ENCODE results near the gene NSL1. TPM values are rescaled to one million over a fixed set of nuclear protein-coding genes. Genes with fewer than 3 reads are reported as not detected.

NSL1 gene
- polyA plus RNA-seq, 3 donors, result 16.8 to 80.3 (median 62.3) TPM

GRCh38 chr1:212749821-212750535 lies 41.6 kb downstream of the NSL1 start:
- Histone ChIP-seq H3K36me3 (replicated peaks in 1 of 2; ENCODE audit: control insufficient read depth in 1 of 2, insufficient read depth in 2 of 2, low read length in 2 of 2) (peaks cover 0 to 10% of the 10 kb centered on the region in 2 donors), H3K9ac (ENCODE audit: insufficient read depth, low read length, poor library complexity, severe bottlenecking) (no peak overlapping the region), H3K4me3 (replicated peaks in 1 of 3; ENCODE audit: low read depth in 2 of 3, low read length in 3 of 3) (peak overlapping the region in 1 of 3 experiments; percentile 7), H3K4me2 (replicated peaks; ENCODE audit: extremely low read depth, low read length, poor library complexity, severe bottlenecking) (peak overlapping the region; percentile 7), H3K79me2 (ENCODE audit: insufficient read depth, low read length) (peaks cover 50% of the 10 kb centered on the region), H2AFZ (ENCODE audit: insufficient read depth, low read depth, low read length, poor library complexity, severe bottlenecking) (no peak overlapping the region), H3K9me3 (replicated peaks in 1 of 2; ENCODE audit: control insufficient read depth in 1 of 2, insufficient read depth in 1 of 2, low read length in 2 of 2) (no peaks in the 10 kb centered on the region), H3K4me1 (ENCODE audit: control insufficient read depth in 1 of 2, insufficient read depth in 2 of 2, low read length in 2 of 2) (peaks cover 48 to 57% of the 10 kb centered on the region in 2 donors), H3K27me3 (ENCODE audit: control insufficient read depth in 2 of 2, insufficient read depth in 2 of 2, low read length in 2 of 2) (no peaks in the 10 kb centered on the region), H3K27ac (ENCODE audit: low read depth in 1 of 2, low read length in 2 of 2) (peak overlapping the region in 1 of 2 donors; percentile 24), H4K20me1 (ENCODE audit: insufficient read depth, low read length) (no peaks in the 10 kb centered on the region)
- TF ChIP-seq CTCF (IDR thresholded peaks at IDR 0.05), result peak; percentile 93
- peak overlapping the region; percentile 43 to 89 (median 75) for H3K27ac Mint-ChIP-seq
- peaks cover 47% of the 10 kb centered on the region for H3K4me1 Mint-ChIP-seq
- intact Hi-C loops (cut with micrococcal nuclease), result loop anchor here (5.0 kb wide), 3 partner anchors 42 to 107 kb away; partner anchors contain the start of genes NSL1 (in 2 of the 2), TATDN3 (in 2 of the 2) and FLVCR1 (in 1 of the 2)
- H3K36me3 Mint-ChIP-seq, result peaks cover 2 to 4% of the 10 kb centered on the region in 2 donors
- H3K9me3 Mint-ChIP-seq, result peaks cover 0 to 2% (median 0%) of the 10 kb centered on the region in 7 donors
- 33% methylated on average over 4 of the region's 4 CpGs for WGBS (ENCODE audit: insufficient coverage)
- no peak overlapping the region for H3K4me3 Mint-ChIP-seq
- H3K27me3 Mint-ChIP-seq (ENCODE audit: low read depth in 3 of 3), result peaks cover 0 to 2% (median 0%) of the 10 kb centered on the region in 3 donors
- DNase-seq, result peak in 2 of 3 donors; percentile 65 to 82

GRCh38 chr1:212746546-212746945 lies 45.0 kb downstream of the NSL1 start:
- H3K4me2 ChIP-seq (replicated peaks; ENCODE audit: extremely low read depth, low read length, poor library complexity, severe bottlenecking), result no peak overlapping the region
- H3K36me3 Mint-ChIP-seq, result peaks cover 11 to 15% of the 10 kb centered on the region in 2 donors
- DNase-seq, result no peak
- no peak overlapping the region for H3K27ac ChIP-seq (ENCODE audit: low read depth in 1 of 2, low read length in 2 of 2)
- peaks cover 2 to 9% (median 3%) of the 10 kb centered on the region in 7 donors for H3K9me3 Mint-ChIP-seq
- peaks cover 18 to 23% of the 10 kb centered on the region in 2 donors for H3K4me1 ChIP-seq (ENCODE audit: control insufficient read depth in 1 of 2, insufficient read depth in 2 of 2, low read length in 2 of 2)
- peaks cover 16% of the 10 kb centered on the region for H3K4me1 Mint-ChIP-seq
- H3K9ac ChIP-seq (ENCODE audit: insufficient read depth, low read length, poor library complexity, severe bottlenecking), result no peak overlapping the region
- peaks cover 48% of the 10 kb centered on the region for H3K79me2 ChIP-seq (ENCODE audit: insufficient read depth, low read length)
- peaks cover 0 to 2% (median 0%) of the 10 kb centered on the region in 3 donors for H3K27me3 Mint-ChIP-seq (ENCODE audit: low read depth in 3 of 3)
- H4K20me1 ChIP-seq (ENCODE audit: insufficient read depth, low read length), result no peaks in the 10 kb centered on the region
- no peak overlapping the region for H2AFZ ChIP-seq (ENCODE audit: insufficient read depth, low read depth, low read length, poor library complexity, severe bottlenecking)
- no peaks in the 10 kb centered on the region for H3K27me3 ChIP-seq (ENCODE audit: control insufficient read depth in 2 of 2, insufficient read depth in 2 of 2, low read length in 2 of 2)
- H3K4me3 ChIP-seq (replicated peaks in 1 of 3; ENCODE audit: low read depth in 2 of 3, low read length in 3 of 3), result no peak overlapping the region
- no CpG with 5 or more reads among the region's 3 CpGs for WGBS (ENCODE audit: insufficient coverage)
- H3K9me3 ChIP-seq (replicated peaks in 1 of 2; ENCODE audit: control insufficient read depth in 1 of 2, insufficient read depth in 1 of 2, low read length in 2 of 2), result no peaks in the 10 kb centered on the region
- no peak overlapping the region for H3K27ac Mint-ChIP-seq
- no peak for TF ChIP-seq CTCF (IDR thresholded peaks at IDR 0.05)
- intact Hi-C loops (cut with micrococcal nuclease), result no loop called here
- H3K36me3 ChIP-seq (replicated peaks in 1 of 2; ENCODE audit: control insufficient read depth in 1 of 2, insufficient read depth in 2 of 2, low read length in 2 of 2), result peaks cover 0 to 11% of the 10 kb centered on the region in 2 donors
- no peak overlapping the region for H3K4me3 Mint-ChIP-seq
